ENCODE measurements around the gene RPRD2.

DNA sequence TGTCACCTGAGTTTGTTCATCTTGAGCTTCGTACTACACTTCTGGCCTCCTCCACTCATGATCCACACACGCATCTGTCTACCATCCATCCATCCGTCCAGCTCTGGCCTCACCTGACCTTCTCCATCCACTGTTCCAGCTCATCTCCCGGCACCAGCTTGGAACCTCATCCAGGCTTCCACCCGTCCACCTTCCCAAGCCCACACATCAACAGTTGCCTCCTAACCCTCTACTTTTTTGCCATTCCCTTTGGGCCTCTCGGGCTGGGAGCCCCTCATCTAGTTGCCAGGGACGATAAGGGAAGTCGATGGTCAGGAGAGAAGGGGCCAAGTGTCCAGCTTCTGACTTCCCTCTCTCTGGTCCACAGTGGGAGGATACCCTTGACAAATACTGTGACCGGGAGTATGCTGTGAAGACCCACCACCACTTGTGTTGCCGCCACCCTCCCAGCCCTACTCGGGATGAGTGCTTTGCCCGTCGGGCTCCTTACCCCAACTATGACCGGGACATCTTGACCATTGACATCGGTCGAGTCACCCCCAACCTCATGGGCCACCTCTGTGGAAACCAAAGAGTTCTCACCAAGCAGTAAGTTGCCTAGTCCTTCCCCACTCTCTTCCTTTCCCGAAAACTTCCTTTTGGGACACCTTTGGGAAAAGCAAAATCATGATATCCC is 148.2 kb downstream of the RPRD2 start:
- TF ChIP-seq, protein P1, sequence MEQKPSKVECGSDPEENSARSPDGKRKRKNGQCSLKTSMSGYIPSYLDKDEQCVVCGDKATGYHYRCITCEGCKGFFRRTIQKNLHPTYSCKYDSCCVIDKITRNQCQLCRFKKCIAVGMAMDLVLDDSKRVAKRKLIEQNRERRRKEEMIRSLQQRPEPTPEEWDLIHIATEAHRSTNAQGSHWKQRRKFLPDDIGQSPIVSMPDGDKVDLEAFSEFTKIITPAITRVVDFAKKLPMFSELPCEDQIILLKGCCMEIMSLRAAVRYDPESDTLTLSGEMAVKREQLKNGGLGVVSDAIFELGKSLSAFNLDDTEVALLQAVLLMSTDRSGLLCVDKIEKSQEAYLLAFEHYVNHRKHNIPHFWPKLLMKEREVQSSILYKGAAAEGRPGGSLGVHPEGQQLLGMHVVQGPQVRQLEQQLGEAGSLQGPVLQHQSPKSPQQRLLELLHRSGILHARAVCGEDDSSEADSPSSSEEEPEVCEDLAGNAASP (IDR thresholded peaks at IDR 0.05): no peak
- TF ChIP-seq, protein P2, sequence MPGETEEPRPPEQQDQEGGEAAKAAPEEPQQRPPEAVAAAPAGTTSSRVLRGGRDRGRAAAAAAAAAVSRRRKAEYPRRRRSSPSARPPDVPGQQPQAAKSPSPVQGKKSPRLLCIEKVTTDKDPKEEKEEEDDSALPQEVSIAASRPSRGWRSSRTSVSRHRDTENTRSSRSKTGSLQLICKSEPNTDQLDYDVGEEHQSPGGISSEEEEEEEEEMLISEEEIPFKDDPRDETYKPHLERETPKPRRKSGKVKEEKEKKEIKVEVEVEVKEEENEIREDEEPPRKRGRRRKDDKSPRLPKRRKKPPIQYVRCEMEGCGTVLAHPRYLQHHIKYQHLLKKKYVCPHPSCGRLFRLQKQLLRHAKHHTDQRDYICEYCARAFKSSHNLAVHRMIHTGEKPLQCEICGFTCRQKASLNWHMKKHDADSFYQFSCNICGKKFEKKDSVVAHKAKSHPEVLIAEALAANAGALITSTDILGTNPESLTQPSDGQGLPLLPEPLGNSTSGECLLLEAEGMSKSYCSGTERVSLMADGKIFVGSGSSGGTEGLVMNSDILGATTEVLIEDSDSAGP (CRISPR knock-in tag; IDR thresholded peaks at IDR 0.05): no peak
- TF ChIP-seq FOXJ3 (CRISPR knock-in tag; IDR thresholded peaks at IDR 0.05) (no peak), RFX5 (IDR thresholded peaks at IDR 0.05; ENCODE audit: low read depth, low read length) (no peak), POLR2AphosphoS5 (IDR thresholded peaks at IDR 0.05; ENCODE audit: control insufficient read depth, insufficient read depth, low read depth, low read length) (no peak), TRIM24 (IDR thresholded peaks at IDR 0.05) (no peak), KDM4B (IDR thresholded peaks at IDR 0.05; ENCODE audit: borderline replicate concordance in 2 of 2, low read depth in 1 of 2) (no peak), CHD1 (IDR thresholded peaks at IDR 0.05; ENCODE audit: low read length) (no peak), BHLHE40 (IDR thresholded peaks at IDR 0.05; ENCODE audit: low read length) (no peak)
- TF ChIP-seq, protein P3, sequence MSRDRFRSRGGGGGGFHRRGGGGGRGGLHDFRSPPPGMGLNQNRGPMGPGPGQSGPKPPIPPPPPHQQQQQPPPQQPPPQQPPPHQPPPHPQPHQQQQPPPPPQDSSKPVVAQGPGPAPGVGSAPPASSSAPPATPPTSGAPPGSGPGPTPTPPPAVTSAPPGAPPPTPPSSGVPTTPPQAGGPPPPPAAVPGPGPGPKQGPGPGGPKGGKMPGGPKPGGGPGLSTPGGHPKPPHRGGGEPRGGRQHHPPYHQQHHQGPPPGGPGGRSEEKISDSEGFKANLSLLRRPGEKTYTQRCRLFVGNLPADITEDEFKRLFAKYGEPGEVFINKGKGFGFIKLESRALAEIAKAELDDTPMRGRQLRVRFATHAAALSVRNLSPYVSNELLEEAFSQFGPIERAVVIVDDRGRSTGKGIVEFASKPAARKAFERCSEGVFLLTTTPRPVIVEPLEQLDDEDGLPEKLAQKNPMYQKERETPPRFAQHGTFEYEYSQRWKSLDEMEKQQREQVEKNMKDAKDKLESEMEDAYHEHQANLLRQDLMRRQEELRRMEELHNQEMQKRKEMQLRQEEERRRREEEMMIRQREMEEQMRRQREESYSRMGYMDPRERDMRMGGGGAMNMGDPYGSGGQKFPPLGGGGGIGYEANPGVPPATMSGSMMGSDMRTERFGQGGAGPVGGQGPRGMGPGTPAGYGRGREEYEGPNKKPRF (IDR thresholded peaks at IDR 0.05; ENCODE audit: low read depth, low read length): no peak
